GM21619 (cell line): ENCODE measurements around the gene NKTR.
"Not testable (repeated sequence)": the region's sequence is repeated elsewhere in the genome, so short reads cannot be mapped to it uniquely, and the experiment has no call there.

Experiments
- ATAC-seq: cut with Tn5 transposase; IDR thresholded peaks from one replicate; pipeline ENCODE4 v1.9.1; 2021; ENCODE audit not compliant: unreplicated experiment

The NKTR gene

GRCh38 chr3:42595682-42596081, 4.8 kb upstream of the NKTR start:
- no peak for ATAC-seq

- ATAC-seq, result not testable (repeated sequence)
Measured at GRCh38 chr3:42597098-42597497, 3.4 kb upstream of the NKTR start.

- ATAC-seq, result peak; percentile 26
Measured at GRCh38 chr3:42600958-42601675, 631 bp downstream of the NKTR start.

- no peak for ATAC-seq
Measured at GRCh38 chr3:42601896-42602581, 1.6 kb downstream of the NKTR start.

GRCh38 chr3:42602961-42603360, 2.5 kb downstream of the NKTR start:
- no peak for ATAC-seq

- ATAC-seq, result no peak
Measured at GRCh38 chr3:42605546-42606173, 5.2 kb downstream of the NKTR start.

GRCh38 chr3:42608581-42608980, 8.1 kb downstream of the NKTR start:
- no peak for ATAC-seq

GRCh38 chr3:42610976-42611375, 10.5 kb downstream of the NKTR start:
- no peak for ATAC-seq

GRCh38 chr3:42612217-42612616, 11.7 kb downstream of the NKTR start:
- ATAC-seq, result no peak

- peak; percentile 92 for ATAC-seq
Measured at GRCh38 chr3:42612928-42613327, 12.4 kb downstream of the NKTR start.

- no peak for ATAC-seq
Measured at GRCh38 chr3:42613462-42613861, 13.0 kb downstream of the NKTR start.

GRCh38 chr3:42631620-42632019, 31.1 kb downstream of the NKTR start:
- ATAC-seq, result no peak

- ATAC-seq, result no peak
Measured at GRCh38 chr3:42632146-42632545, 31.7 kb downstream of the NKTR start.

- ATAC-seq, result no peak
Measured at GRCh38 chr3:42633544-42633943, 33.1 kb downstream of the NKTR start.

- ATAC-seq, result no peak
Measured at GRCh38 chr3:42635111-42635510, 34.6 kb downstream of the NKTR start.

GRCh38 chr3:42637001-42637400, 36.5 kb downstream of the NKTR start:
- ATAC-seq, result no peak

GRCh38 chr3:42638339-42638842, 37.9 kb downstream of the NKTR start:
- no peak for ATAC-seq

- ATAC-seq, result no peak
Measured at GRCh38 chr3:42639192-42639591, 38.7 kb downstream of the NKTR start.

GRCh38 chr3:42640129-42640528, 39.6 kb downstream of the NKTR start:
- no peak for ATAC-seq

- ATAC-seq, result no peak
Measured at GRCh38 chr3:42640771-42641370, 40.4 kb downstream of the NKTR start.

GRCh38 chr3:42647821-42648459, 47.5 kb downstream of the NKTR start:
- no peak for ATAC-seq
